ENCODE results near the gene PPIAL4G.
"Not testable (repeated sequence)": the region's sequence is repeated elsewhere in the genome, so short reads cannot be mapped to it uniquely, and the experiment has no call there.

The PPIAL4G gene

DNA sequence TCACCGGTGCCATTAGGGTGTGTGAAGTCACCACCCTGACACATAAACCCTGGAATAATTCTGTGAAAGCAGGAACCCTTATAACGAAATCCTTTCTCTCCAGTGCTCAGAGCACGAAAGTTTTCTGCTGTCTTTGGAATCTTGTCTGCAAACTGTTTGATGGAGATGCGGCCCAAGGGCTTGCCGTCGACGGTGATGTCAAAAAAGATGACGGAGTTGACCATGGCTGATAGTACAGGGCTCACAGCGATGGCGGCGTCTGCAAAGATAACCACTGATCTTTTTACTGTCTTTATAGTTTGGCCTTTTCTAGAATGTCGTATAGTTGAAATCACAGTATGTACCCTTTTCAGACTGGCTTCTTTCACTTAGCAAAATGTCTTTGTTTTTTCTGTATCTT, at the start of gene PPIAL4G:
TSS of gene PPIAL4G (minus strand) at position 274 of the 400 bp plus-strand sequence. CDS start at position 224, 50 bp downstream.
- DNase-seq, result not testable (repeated sequence)

DNA sequence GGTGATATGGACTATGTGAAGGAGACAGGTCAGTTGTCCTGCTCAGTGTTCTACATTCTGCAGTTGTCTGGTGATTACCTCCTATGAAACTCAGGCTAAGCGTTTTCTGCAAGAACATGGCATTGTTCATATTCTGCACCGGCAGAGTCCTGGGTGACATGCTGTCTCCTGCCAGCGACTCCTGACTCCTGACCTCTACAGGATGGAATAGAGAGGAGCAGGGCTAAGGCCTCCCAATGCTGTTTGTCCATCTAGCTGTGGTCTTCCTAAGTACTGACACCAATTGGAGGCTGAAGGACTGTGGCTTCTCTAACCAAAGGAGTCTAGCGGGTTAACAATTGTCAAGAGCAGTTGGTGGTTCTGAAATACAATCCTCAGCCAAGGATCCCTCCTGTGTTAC, 49.1 kb upstream of the PPIAL4G start:
- not testable (repeated sequence) for DNase-seq

DNA sequence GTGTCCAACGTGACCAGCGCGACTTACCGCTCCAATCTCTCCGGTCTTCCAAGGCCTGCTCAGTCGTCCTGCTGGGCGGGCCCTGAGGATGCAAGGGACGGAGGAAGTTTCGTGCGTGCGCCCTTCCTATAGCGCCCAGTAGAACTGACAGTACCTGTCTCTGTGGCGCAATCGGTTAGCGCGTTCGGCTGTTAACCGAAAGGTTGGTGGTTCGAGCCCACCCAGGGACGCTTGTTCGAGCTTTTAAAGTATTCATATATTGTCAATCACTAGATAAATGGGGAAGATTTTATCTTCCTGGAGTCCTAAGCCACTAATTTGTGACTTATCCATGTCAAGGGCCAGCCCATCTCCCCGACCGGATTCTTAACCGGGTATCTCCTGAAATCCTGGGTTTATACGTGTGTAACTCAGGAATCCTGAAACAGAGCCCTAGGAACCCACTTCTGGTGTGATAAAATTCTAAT, 46.0 kb upstream of the PPIAL4G start:
- DNase-seq, result peak; percentile 54

DNA sequence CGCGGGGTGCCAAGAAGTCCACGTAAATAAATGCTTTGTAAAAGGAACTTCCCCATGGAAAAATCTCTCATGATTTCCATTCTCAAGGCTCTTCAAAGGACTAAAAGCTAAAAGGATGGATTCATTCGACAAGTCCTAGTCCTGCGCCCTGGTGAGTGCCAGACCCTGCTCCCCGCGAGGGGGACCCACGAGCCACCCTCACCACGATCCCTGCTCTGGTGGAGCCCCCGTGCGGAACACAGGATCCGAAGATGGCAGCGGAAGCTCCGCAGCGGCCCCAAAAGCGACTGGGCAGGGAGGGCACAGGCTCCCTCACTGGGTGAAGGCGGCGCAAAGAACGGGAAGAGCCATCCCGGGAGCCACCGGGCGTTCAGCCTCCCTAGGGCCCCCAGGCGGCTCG, 45.5 kb upstream of the PPIAL4G start:
- DNase-seq, result not testable (repeated sequence)

DNA sequence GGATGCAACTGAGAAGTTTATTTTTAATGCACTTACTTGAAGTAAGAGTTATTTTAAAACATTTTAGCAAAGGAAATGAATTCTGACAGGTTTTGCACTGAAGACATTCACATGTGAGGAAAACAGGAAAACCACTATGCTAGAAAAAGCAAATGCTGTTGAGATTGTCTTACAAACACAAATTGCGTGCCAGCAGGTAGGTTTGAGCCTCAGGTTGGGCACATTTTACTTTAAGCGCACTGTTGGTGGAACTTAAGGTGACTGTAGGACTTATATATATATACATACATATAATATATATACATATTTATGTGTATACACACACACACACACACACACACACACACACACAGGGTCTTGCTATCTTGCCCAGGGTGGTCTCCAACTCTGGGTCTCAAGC, 43.5 kb upstream of the PPIAL4G start:
- not testable (repeated sequence) for DNase-seq

DNA sequence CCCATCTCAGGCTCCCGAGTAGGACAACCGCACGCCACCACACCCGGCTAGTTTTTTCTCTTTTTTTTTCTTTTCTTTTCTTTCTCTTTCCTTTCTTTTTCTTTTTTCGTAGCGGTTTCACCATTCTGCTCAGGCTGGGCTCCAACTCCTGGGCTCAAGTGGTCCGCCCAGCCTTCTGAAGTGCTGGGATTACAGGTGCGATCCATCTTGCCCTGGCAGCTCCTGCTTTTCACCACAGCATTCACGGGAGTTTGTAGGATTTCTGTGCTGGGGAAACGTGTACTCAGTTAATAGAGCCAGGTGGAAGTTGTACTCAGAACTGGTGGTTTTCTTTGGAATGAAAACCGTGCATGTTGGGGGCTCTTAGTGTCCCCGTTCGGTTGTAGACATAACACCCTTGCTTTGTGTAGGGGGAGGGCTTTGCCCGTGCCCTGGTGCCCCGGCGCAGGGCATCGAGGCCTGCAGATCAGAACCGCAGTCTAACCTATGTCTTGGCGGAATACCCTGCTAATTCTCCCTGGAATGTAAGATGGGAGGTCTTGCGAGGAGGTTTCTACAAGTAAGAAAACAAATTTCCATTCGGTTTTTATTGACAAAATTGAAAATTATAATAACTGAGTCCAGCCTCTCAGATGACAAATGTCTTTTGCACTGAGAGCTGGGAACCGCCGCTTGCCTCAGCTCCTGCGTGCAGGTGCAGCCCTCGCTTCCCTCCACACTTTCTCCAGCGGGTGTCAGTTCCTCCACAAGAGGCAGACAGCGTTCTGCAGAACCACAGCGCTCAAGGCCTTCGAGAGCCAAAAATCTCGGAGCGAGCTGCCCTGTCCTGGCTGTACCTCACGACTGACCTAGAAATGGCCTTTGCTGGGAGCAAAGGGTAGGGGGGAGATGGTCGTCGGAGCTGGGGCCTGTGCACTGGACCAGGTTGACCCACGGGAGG, 40.4 kb upstream of the PPIAL4G start:
- not testable (repeated sequence) for DNase-seq

DNA sequence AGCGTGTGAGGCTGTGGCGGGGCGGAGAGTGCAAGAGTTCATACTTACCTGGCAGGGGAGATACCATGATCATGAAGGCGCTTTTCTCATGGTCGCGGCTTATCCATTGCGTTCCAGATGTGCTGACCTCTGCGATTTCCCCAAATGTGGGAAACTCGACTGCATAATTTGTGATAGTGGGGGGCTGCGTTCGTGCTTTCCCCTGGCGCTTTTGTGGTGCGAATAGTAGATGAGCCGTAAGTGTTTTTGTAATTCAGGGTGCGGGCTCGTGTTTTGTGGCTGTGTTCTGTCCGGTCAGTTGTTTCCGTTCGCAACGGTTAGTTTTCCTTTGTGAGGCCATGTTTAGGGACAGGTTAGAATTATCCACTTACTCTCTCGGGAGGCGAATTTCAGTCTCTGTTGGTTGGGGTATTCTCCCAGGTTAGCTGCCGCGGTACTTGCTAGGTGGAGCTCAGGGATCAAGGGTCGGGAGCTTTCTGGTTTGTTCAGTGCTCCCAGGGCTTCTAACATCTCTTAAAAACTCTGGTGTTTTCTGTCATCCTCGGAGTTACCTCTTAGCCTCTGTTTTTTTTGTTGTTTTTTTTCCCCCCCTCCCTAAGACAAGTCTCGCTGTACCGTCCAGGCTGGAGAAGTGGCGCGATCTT, 39.6 kb upstream of the PPIAL4G start:
- DNase-seq, result peak; percentile 96

DNA sequence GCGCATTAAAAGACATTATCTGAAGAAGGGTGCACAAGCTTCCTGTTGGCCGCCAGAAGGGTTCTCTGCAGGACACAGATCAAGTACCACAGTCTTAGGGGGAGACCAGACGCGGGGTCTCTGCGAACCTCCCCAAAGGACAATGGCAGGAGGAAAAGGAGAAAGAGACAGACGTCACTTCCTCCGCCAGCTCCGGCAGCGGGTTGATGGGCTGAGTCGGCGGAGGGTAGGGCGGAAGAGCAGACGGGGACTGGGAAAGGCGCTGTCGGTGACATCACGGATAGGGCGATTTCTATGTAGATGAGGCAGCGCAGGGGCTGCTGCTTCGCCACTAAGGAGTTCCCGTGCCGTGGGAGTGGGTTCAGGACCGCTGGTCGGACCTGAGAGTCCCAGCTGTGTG, 39.0 kb upstream of the PPIAL4G start:
- peak; percentile 91 for DNase-seq

DNA sequence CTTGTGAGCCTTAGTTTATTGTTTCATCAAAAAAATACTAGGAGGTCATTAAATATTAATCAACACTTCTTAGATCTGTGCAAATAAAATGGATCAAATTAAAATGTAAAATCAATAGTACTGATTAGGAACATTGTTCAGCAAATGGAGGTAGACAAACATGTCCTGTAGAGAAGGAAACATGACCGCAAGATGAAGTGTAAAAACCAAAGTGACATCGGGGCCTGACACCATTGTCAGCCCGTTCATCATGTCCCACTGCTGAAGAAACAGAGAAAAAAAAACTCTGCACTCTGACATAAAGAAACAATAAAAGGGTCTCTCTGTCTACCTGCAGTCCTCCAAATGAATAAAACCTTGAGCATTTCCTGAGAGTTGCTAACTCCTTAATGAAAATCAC, 31.2 kb upstream of the PPIAL4G start:
- not testable (repeated sequence) for DNase-seq

DNA sequence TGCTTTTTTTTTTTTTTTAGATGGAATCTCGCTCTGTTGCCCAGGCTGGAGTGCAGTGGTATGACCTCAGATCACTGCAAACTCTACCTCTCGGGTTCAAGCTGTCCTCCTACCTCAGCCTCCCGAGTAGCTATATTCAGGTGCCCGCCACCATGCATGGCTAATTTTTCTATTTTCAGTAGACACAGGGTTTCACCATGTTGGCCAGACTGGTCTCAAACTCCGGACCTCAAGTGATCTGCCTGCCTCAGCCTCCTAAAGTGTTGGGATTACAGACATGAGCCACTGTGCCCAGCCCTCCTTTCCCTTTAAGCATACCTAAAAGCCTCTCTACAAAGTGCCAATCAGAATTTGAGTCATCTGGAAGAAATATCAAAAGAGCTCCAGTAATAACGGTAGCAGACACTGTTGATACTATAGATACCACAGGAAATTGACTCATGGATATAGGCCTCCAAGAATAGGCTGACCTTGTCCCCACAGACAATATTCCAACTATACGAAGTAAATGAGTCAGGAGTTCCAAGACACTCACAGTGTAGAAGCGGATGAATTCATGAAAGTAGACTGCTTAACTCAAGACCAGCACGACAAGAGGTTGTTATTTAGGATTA, 29.6 kb upstream of the PPIAL4G start:
- not testable (repeated sequence) for DNase-seq

DNA sequence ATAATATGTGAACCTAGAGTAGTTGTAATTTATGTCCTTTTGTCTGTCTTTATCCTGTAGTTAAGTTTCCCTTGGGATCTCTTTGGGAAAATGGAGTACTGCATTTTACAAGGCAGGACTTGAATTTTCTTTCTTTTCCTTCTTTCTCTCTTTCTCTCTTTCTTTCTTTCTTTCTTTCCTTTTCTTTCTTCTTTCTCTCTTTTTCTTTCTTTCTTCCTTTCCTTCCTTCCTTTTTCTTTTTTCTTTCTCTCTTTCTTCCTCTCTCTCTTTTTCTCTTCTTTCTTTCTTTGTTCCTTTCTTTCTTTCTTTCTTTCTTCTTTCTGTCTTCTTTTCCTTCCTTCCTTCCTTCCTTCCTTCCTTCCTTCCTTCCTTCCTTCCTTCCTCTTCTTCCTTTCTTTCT, 10.8 kb upstream of the PPIAL4G start:
- DNase-seq, result not testable (repeated sequence)

DNA sequence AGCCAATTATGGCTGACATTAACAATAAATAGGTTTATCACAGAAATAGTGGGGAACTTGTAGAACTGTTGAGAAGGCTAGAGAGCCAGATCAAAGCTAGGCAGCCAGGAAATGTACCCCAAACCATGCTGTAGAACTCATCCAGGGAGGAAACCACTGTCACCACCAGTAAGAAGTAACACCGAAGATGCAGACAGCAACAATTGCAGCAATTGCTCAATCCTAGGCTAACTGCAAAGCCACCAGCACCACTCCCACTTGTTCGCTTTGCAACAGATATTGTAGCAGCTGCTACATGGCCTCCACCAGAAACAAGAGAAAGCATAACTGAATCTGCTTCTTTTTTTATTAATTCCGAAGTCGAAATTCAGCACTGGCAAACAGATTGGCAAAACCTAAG, 2.0 kb downstream of the PPIAL4G start:
- not testable (repeated sequence) for DNase-seq

DNA sequence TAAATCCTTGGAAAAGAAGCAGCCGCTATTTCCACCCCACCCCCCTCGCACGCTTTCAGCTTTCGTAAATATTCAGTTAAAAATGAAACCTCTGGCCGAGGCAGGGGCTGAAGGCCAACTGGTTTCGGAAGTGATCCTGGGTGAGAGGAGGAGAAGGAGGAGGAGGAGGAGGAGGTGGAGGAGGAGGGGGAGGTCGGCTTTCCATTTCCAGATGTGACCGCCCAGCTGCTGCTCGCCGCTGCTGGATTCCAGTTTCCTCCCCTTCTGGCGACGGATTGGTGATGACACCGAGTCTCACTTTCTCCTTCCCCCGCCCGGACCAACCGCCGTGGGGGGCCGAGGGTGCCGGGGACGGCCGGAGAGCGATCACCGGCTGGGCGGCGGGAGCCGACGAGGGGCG, 23.4 kb downstream of the PPIAL4G start:
- not testable (repeated sequence) for DNase-seq

DNA sequence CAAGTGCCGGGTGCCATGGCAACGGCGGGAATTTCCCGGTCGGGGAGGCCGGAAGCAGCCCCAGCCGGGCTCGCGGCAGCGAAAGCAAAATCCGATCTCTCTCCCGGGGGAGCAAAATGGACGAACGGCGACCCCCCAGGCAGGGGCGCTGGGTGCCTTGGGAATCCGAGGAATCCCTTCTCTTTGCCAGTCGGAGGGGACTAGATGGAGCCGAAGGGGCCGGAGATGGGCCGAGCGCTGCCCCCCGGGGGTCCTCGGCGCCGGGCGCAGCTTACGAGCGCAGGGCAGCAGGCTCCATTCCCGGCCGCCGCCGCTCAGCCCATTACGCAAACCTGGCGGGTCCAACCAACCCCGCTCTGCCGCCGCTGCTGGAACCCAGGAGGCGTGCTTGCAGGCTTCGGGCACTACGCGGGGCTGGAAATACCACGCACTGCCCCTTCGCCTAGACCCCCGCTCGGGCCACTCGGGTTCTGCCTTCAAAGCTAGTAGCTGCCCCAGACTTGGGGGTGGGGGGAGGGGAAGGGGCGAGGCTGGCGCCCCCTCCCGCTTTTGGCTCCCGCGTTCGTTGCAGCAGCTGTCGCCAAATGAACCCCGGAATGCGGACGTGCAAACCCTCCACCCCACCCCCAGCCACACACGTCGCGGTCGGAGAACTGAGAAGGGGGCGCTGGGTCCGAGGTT, 24.1 kb downstream of the PPIAL4G start:
- DNase-seq, result peak; percentile 68

DNA sequence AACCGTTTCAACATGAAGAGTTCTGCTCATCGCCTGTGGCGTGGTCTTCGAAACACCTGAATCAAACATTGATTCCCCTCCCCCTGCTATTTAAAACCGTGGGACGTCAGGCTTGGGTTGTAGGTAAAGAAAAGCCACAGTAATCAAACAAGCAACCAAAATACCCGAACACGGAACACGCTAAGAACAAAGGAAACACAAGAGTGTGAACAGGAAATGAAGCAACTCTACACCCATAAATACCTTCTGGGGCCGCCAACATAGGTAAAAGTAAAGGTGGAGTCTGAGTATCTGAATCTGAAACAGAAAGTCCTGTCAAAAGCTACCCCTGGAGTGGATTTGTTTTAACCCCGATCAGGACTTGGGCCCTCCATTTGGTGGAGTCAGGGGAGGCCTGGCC, 24.7 kb downstream of the PPIAL4G start:
- DNase-seq, result not testable (repeated sequence)

DNA sequence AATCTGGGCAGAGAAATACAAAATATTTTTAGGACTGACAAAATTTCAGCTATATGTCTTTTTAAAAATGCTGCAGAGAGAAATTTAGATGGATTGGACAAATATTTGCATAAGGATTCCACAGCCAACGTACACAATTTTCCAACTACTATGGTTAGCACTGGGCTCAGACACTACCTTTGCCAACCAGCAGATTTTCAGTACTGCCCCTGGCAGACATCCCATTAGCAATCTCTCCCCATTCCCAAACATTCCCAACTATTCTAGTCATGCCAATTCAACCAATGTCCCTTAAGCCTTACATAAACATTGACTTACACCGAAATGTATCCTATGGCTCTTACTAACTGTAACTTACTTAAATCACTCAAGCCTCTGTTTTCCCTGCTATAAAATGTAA, 30.3 kb downstream of the PPIAL4G start:
- not testable (repeated sequence) for DNase-seq

DNA sequence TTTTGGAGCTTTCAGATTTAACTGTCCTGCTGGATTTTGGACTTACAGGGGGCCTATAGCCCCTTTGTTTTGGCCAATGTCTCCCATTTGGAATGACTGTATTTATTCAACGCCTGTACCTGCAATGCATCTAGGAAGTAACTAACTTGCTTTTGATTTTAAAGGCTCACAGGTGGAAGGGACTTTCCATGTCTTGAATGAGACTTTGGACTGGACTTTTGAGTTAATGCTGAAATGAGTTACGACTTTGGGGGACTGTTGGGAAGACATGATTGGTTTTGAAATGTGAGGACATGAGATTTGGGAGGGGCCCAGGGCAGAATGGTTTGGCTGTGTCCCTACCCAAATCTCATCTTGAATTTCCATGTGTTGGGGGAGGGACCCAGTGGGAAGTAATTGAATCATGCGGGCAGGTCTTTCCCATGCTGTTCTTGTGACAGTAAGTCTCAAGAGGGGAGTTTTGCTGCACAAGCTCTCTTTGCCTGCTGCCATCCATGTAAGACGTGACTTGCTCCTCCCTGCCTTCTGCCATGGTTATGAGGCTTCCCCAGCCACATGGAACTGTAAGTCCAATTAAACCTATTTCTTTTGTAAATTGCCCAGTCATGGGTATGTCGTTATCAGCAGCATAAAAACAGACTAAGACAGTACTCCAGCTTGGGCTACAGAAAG, 43.3 kb downstream of the PPIAL4G start:
- DNase-seq, result not testable (repeated sequence)

DNA sequence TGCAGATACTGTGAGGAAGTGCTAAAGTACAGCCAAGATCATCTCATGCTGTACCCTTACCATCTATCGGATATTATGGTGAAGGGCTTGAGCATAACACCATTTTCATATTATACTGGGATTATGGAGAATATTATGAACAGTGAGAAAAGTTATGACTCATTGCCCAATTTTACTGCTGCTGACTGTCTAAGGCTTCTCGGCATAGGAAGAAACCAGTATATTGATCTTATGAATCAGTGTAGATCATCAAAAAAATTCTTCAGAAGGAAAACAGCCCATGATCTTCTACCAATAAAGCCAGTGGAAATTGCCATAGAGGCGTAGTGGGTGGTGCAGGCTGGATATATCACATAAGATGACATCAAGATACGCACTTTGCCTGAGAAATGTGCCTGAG, 47.7 kb downstream of the PPIAL4G start:
- no peak for DNase-seq

DNA sequence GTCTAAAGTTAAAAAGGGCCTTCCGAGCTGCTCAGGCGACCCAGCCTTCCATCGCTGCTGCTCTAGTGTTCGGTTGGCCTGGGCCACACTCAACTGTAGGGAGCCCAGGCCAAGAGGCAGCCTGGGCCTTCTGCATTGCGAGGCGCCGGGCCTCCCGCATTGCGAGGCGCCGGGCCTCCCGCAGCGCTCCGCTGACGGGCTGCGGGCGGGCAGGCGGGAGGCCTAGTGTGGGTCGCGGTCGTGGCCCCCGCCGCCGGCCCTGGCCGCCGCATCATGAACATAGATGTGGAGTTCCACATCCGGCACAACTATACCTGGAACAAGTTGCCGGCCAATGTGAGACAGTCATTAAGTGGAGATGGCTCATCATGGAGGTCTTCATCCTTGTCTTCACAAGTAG, 48.3 kb downstream of the PPIAL4G start:
- DNase-seq, result no peak

DNA sequence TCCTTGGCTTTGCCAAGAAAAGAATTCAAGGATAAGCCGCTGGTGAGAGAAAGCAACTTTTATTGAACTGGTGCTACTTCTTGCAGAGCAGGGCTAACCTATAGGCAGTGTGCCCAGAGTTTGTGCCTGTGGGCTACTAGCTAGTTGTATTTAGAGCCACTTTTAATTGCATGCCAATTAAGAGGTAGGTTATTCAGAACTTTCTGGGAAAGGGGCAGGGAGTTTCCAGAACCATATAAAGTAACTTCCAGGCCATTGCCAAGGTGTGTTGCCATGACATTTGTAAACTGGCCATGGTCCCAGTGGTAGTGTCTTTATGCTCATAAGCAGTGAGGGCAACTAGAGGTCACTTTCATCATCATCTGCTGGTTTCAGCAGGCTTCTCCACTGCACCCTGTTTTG, 50.2 kb downstream of the PPIAL4G start:
- not testable (repeated sequence) for DNase-seq
